CD4-positive, alpha-beta T cell treated with Interferon gamma for 1 hour (primary cell): Measurements from ENCODE around the gene GALNT6.
A peak's percentile ranks its signal among the peaks of the same experiment; 100 is the strongest.

Experiments used
- DNase-seq: peaks from one replicate; pipeline ENCODE4 v3.0.0-alpha.2; 2020

GALNT6 gene, protein sequence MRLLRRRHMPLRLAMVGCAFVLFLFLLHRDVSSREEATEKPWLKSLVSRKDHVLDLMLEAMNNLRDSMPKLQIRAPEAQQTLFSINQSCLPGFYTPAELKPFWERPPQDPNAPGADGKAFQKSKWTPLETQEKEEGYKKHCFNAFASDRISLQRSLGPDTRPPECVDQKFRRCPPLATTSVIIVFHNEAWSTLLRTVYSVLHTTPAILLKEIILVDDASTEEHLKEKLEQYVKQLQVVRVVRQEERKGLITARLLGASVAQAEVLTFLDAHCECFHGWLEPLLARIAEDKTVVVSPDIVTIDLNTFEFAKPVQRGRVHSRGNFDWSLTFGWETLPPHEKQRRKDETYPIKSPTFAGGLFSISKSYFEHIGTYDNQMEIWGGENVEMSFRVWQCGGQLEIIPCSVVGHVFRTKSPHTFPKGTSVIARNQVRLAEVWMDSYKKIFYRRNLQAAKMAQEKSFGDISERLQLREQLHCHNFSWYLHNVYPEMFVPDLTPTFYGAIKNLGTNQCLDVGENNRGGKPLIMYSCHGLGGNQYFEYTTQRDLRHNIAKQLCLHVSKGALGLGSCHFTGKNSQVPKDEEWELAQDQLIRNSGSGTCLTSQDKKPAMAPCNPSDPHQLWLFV

DNA sequence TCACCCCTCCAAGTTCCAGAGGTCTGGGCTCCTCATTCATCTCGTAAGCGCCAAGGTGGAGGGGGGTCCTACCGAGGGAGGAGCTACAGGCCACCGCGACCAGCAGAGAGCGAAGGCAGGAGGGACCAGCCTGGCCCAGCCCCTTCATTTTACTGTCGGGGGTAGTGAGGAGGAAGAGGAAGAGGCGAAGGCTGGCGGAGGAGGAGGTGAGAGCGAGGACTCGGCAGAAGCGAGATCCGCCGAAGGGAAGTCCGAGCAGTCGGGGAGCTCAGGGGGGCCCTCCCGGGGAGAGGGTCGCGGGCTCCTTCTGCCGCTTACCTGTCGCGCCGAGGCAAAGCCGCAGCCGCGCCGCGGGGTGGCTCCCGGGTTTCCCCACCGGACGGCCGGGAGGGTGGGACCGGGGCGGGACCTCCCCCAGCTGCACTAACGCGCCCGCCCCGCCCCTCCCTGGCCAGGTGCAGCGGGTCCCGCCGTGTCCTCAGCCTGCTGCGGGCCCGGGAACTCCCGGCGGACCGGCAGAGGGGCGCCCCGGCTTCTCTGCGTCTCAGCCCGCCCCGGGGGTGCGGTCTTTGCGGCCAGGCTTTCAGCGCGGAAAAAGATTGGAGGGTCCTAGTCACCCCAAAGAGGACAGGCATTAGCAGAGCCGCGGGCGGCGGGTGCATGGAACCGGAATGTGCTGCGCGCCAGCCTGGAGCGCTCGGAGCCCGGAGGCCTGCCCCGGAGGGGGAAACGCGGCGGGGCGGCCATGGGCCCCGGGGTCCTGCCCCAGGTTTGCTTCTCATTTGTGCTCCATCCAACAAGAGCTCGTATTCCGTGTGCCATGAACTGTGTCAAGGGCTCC lies at the start of gene GALNT6:
Gene GALNT6, minus strand, starts transcription at position 124 of the 841 bp plus-strand sequence. CDS start 11,625 bp downstream, outside the sequence.
- peak; percentile 76 for DNase-seq

DNA sequence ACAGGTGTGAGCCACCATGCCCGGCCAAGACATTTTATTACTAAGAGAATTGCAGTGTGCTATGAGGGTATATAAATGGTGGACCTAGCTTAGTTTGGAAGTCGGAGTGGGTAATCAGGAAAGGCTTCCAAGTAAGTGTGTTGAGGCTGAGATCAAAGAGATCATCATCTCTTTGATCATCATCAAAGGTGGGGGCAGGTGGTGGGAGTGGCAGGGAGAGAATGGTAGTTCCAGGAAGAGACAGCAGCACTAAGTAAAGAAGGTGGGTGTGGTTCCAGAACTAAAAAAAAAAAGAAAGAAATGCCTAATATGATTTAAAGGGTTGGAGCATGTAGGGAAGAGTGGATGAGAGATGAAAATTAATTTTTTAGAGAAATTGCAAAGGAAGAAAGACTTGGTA lies 48.1 kb upstream of the GALNT6 start:
- no peak for DNase-seq

DNA sequence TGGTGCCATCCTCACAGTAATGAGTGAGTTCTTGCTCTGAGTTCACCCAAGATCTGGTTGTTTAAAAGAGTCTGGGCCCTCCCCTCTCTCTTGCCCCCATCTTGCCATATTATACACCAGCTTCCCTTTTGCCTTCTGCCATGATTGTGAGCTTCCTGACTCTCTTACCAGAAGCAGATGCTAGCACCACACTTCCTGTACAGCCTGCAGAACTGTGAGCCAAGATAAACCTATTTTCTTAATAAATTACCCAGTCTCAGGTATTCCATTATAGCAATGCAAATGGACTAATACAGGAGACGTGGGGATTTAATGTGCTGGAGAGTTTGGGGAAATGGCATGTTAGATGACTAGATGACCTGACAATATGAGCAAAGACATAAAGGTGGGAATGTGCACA lies 46.2 kb upstream of the GALNT6 start:
- DNase-seq, result no peak

DNA sequence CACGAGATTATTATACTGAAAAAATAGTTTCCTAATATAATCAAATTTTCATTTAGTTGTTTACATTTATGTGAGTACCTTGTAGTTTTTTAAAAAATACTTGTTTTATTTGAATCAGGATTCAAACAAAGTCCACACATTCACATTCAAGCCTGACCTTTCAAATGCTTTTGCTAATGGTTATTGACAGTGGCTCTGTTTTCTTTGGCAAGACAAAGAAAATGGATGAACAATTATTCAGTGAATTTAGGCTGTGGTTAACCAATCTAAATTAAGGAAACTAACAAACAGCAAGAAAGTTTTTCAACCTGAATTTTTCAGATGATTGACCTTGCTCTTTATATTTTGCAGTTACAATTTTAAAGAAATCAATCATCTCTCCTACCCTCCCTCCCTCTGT lies 43.1 kb upstream of the GALNT6 start:
- DNase-seq, result no peak

DNA sequence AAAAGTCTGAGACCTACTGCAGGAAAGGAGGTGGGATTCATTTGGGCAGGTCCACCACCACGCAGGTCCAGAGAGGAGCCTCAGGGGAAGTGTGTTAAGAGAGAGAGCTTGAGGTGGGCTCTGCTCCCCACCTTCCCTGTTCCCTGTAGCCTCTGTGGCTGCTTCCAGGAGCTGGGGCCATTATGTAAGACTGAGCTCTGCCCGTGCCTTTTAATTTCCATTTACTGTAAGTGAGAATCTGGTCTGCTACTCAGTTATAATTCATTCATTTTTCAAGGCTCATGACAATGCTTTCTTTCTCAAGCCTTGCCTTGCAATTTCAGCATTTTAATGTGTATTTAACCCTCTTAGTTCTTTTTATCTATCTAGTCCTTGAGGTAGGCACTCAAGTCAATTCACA lies 41.7 kb upstream of the GALNT6 start:
- DNase-seq, result no peak

DNA sequence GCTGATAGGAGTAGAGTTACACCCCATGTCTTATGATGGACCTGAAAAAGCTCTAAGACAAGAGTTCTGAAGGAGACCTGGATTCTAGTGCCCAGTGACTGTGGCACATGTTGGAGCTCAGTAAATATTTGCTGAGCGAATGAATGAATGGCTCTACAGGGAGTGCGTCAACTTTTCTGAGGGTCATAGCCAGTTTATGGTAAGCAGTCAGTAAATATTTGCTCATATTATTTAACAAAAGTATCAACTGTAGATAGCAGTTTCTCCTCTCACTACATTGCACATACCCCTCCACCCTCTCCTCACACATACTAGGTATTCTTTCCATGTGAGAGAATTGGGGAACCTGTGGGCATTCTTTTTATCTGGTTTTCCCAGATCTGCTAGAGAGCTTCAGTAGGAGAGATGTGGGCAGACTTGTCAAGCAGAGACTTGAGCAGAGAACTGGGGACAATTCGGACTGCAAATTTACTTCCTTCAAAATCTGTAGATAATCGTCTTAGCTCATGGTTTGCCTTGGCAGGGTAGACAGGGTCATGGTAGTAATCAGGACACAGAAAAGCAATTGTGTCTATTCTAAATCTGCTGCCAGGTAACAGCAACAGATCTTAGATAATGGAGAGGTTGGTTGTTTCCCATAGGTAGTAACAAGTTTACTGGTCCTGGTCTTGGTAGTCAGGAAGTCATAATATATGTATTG lies 39.1 kb upstream of the GALNT6 start:
- DNase-seq, result no peak

DNA sequence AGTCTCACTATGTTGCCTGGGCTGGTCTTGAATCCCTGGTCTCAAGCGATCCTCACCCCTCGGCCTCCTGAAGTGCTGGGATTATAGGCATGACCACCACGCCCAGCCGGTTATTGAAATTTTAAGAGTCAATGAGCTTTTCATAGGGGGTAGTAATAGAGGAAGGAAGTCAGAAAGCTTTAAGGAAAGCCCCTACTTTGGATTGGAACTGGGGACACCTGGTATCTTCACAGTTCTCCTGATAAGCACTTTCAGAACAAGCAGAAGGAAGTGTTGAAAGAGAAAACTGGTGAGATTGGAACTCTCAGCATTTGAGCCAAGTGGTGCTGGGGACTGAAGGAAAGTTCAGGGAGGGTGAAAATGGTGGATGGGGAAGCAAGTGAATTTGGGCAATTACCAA lies 38.5 kb upstream of the GALNT6 start:
- no peak for DNase-seq

DNA sequence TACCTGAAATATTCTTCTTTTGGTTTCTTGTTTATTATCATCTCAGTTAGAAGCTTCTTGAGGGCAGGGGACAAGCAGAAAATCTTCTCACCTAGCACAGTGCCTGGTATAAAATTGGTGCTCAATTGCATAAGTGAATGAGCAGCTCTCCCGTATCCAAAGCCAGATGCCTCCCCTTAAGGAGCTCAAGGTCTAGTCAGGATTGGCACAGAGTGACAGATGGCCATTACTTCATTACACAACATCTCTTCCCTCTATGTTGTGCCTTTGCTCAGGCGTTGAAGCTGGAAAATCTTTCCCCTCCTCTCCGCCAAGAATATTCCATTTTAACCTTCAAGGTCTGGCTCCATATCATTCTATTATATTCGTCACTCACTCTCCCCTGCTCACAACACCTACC lies 37.0 kb upstream of the GALNT6 start:
- DNase-seq, result no peak

DNA sequence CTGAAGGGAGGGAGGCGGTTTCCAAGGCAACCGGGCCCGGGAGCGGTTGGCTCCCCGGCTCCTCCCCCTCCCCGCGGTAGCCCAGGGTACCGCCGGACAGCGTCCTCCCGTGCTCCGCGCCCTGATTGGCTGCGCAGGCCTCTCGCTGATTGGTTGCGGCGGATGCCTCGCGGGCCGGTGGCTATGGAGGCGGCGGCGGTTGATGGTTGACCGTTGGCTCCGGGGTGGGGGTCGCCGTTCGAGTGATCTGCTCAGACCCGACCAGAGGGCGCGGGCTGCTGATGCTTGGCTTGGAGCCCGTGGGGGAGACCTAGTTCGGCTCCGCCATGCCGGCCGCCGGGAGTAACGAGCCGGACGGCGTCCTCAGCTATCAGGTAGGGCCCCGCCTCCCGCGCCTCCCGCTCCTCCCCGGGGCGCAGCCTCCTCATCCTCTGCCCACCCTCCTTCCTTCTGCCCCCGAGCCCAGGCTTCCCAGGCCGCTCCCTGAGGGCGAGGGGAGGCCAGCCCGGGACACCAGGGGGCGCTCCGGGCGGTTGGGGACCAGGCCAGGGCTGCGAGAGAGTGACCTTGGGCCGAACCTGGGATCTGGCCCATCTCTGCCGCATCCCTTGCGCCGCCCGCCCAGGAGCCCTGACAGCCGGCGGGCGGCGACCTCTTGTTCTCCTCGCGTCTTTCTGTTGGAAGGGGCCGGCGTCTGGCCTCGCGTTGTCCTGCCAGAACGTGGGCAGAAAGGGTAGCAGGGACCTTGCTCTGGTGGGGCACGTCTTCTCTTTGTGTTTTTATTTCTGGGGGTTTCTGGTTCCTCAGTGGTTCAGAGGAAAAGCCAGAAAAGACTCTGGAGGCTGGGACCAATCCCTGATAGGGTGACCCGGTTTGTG lies 33.7 kb upstream of the GALNT6 start, which contains the start of gene SLC4A8:
Gene SLC4A8, plus strand, starts transcription at position 170 of the 878 bp plus-strand sequence. Its CDS starts 157 bp downstream, at position 327.
- DNase-seq, result peak; percentile 85

DNA sequence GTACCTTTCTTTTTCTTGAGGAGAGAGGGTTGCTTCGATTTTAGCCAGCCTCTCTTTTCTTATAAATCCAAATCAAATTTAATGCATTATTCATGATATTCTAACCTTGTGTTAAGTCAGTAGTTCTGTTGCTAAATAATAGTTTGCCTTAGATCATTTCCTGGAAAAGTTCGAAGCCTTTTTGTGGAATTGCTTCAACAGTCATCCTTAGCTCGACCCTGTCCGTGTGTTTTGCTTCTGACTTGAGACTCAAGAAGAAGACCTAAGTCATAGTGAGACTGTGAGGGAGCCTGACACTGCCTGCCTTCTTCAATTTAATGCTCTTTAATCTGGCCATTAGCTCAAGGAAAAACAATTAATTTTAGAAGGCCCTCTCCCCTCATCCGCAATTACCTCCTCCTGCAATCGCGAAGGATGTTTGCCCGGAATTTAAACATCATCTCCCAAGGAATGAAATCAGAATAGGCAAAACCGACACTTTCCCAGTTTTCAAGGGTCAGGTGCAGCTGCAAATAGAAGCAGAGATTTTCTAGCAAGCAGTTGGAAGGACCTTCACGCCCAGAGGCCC lies 33.0 kb upstream of the GALNT6 start:
- DNase-seq, result no peak

DNA sequence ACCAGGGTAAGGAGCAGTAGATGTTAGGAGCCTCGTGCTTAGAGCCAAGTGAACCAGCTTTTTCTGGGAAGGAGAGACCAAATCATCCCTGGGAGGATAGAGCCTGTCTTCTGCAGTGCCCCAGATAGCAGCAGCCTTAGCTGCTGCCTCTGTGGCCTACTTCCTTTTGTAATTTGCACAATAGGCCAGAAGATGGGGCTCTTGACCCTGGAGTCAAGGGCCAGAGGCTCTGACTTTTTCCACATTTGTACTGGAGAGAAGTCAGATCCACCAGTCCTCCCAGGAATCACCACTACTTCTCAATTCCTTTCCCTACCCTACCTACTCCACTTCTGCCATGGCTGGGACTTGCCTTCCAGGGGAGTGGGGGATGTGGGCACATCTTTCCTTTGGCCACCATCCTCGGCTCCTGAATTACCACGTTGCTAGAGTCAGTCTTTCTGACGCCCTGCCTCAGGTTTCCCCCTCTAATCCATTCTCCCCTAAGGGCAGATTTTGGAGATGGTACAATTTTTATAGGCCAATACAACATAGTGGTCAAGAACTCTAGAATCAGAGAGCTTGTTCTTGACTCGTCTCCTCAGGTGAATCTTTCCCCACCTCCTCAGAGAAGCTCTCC lies 30.2 kb upstream of the GALNT6 start:
- DNase-seq, result peak; percentile 23

DNA sequence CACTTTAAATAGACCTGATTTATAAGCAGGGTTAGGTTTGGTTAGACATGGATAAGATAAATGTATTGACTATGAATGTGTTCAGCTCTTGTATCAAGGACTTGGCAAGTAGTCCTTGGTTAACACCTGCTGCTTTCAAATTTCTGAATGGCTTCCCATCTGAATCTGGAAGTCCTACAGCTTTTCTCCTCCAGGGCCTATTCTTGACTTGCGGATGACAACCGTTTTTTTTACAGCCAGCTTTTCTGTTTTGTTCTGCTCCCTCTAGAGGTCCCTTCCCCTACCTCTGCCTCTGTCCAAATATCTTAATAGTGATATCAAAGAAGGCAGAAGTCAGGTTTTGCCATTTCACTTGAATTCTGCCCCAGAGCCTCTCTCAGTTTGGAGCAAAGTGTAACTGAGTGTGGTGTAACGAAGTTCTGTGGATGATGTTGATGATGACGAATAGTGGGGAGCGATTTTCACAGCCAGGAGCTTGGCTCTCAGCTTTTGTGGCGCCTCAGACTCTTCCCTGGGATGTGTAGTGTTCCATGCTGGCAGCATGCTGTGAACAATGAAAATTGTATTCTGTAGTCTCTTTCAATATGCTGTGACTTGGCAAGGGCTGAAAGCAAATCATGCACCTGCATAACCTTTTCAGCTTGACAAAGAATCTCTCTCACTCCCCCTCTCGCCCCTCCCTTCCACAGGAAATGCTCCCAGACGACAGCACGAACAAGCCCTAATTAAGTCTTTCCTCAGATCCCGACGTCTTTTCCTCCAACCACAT lies 28.4 kb upstream of the GALNT6 start:
- DNase-seq, result no peak

DNA sequence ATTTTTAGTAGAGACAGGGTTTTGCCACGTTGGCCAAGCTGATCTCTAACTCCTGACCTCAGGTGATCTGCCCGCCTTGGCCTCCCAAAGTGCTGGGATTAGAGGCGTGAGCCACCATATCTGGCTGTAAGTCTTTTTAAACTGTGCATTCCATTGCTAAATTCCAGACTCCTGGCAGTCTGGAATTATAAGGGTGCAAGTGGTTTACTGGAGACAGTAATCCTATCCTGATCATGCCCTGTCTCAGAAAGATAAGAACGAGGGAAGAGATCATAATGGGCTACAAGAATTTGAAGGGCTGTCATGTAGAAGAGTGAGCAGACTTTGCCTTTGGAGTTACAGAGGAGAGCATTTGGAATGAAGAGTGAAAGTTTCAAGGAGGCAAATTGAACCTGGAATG lies 26.6 kb upstream of the GALNT6 start:
- DNase-seq, result no peak

DNA sequence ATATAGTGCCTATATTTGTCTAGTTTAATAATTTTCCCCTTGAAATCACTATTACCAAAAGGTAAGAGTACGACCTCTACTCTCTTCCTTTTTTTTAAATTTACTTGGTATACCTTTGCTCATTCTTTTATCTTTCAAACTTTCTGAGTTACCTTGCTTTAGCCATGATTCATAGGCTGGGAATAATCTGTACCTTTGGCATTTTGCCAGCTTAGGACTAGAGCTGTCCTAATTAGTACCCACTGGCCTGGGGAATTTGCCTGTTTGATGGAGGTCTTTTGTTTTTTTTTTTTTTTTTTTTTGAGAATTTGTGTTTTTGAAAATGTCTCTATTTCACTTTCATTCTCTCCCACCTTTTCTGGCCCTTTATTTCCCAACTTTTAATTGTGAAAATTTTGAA lies 24.7 kb upstream of the GALNT6 start:
- DNase-seq, result no peak

DNA sequence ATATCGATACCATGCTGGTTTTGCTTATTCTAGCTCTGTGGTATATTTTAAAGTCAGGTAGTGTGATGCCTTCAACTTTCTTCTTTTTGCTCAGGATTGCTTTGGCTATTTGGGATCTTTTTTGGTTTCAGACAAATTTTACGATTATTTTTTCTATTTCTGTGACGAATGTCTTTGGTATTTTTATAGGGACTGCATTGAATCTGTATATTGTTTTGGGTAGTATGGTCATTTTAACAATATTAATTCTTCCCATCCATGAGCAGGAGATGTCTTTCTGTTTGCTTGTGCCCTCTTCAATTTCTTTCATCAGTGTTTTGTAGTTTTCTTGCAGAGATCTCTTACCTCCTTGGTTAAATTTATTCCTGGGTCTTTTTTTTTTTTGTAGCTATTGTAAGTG lies 22.6 kb upstream of the GALNT6 start:
- DNase-seq, result no peak

DNA sequence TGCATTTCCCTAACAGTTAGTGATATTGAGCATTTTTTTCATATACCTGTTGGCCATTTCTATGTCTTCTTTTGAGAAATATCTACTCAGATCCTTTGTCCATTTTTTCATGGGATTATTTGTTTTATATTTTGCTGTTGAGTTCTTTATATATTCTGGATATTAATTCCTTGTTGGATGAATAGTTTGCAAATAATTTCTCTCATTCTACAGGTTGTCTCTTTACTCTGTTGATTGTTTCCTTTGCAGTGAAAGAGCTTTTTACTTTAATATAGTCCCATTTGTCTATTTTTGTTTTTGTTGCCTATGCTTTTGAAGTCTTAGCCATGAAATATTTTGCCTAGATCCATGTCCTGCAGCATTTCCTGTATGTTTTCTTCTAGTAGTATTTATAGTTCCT lies 21.9 kb upstream of the GALNT6 start:
- DNase-seq, result no peak

DNA sequence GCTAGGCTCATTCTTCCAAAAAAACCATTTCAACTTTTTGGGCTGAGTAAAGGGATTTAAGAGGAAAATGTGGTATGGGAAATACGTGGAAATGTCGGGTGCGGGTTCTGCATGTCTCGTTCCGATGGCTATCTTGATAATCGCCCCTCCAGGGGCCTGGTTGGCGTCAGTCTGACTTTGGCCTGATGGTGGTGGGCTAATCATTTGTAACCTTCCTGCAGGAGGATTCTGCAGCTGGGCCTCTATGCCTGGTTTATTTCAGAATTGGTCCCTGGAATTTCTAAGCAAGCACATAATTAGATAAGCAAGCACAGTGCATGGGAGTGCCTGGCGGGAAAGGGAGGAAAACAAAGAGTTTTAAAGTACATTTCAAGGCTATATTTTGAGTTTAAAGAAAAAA lies 18.6 kb upstream of the GALNT6 start:
- DNase-seq, result no peak

DNA sequence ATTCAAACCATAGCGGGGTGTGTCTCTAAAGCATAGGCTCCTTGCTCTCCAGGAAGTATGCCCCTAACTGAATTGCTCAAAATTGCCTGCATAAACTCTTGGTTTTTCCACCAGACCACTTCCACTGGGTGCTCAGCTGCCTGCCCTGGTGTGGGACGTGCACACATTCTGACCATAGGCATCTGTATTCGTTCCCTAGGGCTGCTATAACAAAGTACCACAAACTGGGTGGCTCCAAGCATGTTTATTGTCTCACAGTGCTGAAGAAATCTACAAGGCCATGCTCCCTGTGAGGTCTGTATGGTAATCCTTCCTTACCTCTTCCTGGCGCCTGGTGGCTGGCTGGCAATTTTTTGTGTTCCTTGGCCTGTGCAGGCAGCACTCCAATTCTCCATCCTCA lies 16.4 kb upstream of the GALNT6 start:
- no peak for DNase-seq

DNA sequence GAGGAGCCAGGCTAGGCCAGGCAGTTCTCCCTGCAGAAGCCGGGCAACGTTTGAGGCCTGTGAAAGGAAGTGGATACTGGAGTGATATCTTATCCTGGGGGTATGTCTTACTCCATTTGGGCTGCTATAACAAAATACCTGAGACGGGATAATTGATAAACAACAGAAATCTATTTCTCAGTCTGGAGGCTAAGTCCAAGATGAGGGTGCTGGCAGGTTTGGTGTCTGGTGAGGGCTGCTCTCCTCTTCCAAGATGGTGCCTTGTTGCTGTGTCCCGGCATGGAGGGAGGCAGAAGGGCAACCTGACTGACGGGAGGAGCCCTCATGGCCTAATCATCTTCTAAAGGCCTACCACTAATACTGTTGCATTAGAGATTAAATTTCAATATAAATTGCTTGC lies 15.7 kb upstream of the GALNT6 start:
- DNase-seq, result no peak

DNA sequence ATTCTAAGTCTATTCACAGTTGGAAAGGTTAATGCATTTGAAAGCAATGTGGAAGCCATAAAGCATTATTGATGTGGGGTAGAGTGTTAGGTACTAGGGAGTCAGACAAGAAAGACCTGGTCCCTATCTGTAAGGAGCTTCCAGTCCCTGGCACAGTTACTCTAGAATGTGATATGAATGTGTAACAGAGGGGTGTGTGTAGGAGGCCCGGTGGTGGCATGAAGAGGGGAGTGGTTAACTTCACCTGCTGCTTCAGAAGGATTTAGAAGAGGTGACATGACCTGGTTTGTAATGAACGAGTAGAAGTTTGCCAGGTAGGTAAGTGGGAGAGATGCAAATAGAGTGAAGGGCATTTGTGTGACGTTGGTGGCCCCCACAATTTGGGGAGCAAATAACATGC lies 15.1 kb upstream of the GALNT6 start:
- DNase-seq, result no peak
